Measurements from ENCODE around the gene MRM3. TPM values are rescaled to one million over a fixed set of nuclear protein-coding genes. Genes with fewer than 3 reads are reported as not detected.
"Not testable (repeated sequence)": the region's sequence is repeated elsewhere in the genome, so short reads cannot be mapped to it uniquely, and the experiment has no call there.

MRM3 gene
- total RNA-seq, 4 donors from 2014 or later: 14.6 to 22.9 (median 16.9) TPM

DNA sequence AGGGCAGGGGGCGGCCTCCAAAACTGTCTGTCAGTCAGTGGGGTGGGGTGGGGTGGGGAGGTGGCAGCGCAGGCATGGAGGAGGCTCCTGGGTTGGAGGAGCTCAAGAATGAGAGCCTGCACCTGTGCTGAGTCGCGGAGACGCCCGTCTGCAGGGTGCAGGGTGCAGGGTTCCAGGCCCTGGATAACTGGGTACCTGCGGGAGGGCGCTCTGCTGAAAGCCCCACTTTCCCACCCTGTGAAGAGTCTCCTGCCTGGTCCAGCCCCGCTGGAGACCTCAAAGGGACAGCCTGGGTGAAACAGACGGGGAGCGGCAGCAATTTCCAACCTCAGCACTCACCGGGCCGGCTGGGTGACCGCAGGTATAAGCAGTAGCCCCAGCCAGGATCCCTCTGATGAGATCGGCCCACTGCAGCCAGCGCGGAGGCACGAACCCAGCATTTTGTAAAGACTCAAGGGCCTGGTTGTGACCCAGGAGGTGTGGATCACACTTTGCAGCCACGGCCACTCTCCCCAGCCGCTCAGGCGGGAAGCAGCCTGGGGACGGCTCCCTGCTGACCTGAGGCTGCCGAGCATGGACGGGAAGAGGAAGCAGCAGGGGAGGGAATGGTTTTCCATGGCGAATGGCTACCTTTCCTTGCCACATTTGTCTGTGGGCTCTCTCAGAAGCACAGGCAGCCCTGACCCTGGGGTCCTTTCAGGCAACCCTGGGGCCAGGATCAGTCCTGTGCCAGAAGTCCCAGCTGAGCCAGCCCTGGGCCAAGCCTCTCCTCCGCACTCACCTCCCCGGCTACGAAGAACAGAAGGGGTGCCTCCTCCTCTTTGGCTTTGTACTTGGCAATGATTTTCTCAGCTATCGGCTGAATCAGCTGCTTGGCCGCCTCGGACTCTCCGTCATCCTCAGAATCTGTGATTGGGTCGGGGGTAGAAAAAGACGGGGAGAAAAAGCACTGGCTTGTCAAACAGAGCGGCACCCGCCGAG is 21.0 kb downstream of the MRM3 start:
- Histone ChIP-seq H3K4me3 (replicated peaks in 1 of 3) (no peak overlapping the region), H3K9me3 (no peaks in the 10 kb centered on the region), H3K4me1 (no peaks in the 10 kb centered on the region), H3K27ac (no peak overlapping the region), H3K27me3 (no peaks in the 10 kb centered on the region), H3K36me3 (no peaks in the 10 kb centered on the region)
- WGBS, 2 donors: 93 to 95% methylated on average over 25 to 35 of the region's 37 CpGs
- no peak for DNase-seq
- intact Hi-C loops (cut with DNase I): loop anchor here (10.0 kb wide), 1 partner anchor 72 kb away; no protein-coding TSS in a partner anchor
- TF ChIP-seq, protein P1, sequence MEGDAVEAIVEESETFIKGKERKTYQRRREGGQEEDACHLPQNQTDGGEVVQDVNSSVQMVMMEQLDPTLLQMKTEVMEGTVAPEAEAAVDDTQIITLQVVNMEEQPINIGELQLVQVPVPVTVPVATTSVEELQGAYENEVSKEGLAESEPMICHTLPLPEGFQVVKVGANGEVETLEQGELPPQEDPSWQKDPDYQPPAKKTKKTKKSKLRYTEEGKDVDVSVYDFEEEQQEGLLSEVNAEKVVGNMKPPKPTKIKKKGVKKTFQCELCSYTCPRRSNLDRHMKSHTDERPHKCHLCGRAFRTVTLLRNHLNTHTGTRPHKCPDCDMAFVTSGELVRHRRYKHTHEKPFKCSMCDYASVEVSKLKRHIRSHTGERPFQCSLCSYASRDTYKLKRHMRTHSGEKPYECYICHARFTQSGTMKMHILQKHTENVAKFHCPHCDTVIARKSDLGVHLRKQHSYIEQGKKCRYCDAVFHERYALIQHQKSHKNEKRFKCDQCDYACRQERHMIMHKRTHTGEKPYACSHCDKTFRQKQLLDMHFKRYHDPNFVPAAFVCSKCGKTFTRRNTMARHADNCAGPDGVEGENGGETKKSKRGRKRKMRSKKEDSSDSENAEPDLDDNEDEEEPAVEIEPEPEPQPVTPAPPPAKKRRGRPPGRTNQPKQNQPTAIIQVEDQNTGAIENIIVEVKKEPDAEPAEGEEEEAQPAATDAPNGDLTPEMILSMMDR (IDR thresholded peaks at IDR 0.05): no peak
- no peak for TF ChIP-seq POLR2A (IDR thresholded peaks at IDR 0.05)

DNA sequence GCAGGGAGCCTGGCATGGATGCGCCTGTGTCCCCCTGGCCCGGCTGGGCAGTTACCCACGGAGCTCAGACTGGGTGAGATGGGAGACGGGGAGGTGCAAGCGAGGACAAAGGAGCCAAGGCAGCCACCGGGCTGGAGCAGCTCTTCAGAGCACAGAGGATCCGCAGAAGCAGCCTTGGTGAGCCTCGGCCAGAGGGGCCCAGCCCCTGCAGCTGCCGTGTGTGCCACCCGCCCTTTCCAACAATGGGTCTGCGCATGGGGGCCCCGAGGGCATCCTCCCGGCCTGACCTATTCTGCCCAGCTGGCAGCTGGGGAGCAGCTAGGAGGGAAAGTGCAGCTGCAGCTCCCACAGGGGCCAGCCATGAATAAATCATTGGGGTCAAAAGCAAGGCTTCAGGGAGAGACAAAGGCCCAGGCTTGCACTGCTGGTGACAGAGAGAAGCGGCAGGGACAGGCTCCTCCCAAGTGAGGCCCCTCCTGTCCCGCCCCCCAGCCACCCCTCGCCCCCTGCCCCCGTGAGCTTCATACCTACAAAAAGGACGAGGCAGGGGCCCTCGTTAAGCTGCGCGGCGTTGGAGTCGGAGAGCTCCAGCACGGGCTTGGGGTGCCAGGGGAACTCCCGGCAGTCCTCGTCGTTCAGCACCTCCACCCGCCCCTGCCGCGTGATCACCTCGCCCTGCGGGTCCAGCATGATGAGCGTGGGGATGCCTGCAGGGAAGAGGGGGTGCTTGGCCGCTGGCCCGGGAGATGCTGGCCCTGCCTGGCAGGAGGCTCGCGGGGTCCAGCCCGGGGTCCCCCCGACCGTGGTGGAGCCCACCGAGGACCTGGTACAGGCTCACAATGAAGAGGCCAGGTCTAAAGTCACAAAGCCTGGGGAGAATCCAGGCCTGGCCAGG is 22.6 kb downstream of the MRM3 start:
- Histone ChIP-seq H3K4me1 (no peaks in the 10 kb centered on the region), H3K36me3 (no peaks in the 10 kb centered on the region), H3K27ac (no peak overlapping the region), H3K27me3 (no peaks in the 10 kb centered on the region), H3K9me3 (no peaks in the 10 kb centered on the region), H3K4me3 (replicated peaks in 1 of 3) (no peak overlapping the region)
- TF ChIP-seq POLR2A (IDR thresholded peaks at IDR 0.05): no peak
- TF ChIP-seq, protein P1 (IDR thresholded peaks at IDR 0.05): no peak
- intact Hi-C loops (cut with DNase I): loop anchor here (10.0 kb wide), 1 partner anchor 70 kb away; no protein-coding TSS in a partner anchor
- 95 to 100% methylated on average over 5 to 16 of the region's 41 CpGs for WGBS, 2 donors
- DNase-seq: no peak

DNA sequence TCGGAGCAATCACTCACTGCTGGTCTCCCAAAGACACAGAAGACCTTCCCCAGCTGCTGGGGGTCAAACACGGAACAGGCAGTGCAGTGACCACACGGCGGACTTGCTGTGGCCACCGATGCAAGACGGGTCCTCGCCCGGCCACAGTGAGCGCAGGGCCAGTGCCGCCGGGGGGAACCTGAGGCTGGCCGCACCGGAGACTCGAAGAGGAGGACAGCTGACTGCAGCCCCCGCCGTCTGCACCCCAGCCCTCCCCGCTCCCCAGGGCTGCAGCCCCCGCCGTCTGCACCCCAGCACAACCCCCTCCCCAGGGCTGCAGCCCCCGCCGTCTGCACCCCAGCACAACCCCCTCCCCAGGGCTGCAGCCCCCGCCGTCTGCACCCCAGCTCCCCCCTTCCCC is 23.7 kb downstream of the MRM3 start:
- H3K36me3 ChIP-seq: not testable (repeated sequence)

DNA sequence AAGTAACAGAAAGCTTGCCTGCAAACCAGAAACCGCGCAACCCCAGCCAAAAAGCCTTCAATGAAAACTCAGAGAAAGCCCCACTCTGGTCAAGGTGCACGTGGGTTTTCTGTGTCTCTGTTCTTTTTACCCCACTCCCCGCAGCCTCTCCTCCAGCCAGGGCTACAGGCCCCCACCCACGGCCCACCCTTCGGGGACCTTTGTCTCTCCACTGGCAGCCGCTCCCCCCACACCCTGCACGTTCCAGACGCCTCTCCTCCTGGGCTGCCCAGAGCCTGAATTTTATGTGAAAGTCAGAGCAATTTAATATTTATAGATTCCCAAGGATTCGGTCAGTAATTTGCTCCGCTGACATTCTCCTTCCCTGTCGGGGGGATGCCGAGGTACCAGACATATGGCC is 24.2 kb downstream of the MRM3 start:
- DNase-seq: no peak
- no peaks in the 10 kb centered on the region for H3K27me3 ChIP-seq
- no peak overlapping the region for H3K27ac ChIP-seq
- no peak overlapping the region for H3K4me3 ChIP-seq (replicated peaks in 1 of 3)
- intact Hi-C loops (cut with DNase I): loop anchor here (10.0 kb wide), 1 partner anchor 68 kb away; no protein-coding TSS in a partner anchor
- 87 to 90% methylated on average over 13 of the region's 13 CpGs for whole genome bisulfite sequencing, 2 donors
- no peaks in the 10 kb centered on the region for H3K9me3 ChIP-seq
- H3K36me3 ChIP-seq: no peaks in the 10 kb centered on the region
- H3K4me1 ChIP-seq: no peaks in the 10 kb centered on the region
- TF ChIP-seq, protein P1 (IDR thresholded peaks at IDR 0.05): no peak

More for the DNA sequence above, 23.7 kb downstream of the MRM3 start:
- not testable (repeated sequence) for H3K27me3 ChIP-seq; H3K27ac ChIP-seq; H3K9me3 ChIP-seq; H3K4me3 ChIP-seq (replicated peaks in 1 of 3); DNase-seq; H3K4me1 ChIP-seq
- WGBS, 2 donors: 90 to 98% methylated on average over 10 to 13 of the region's 23 CpGs
- intact Hi-C loops (cut with DNase I): loop anchor here (10.0 kb wide), 1 partner anchor 69 kb away; no protein-coding TSS in a partner anchor

DNA sequence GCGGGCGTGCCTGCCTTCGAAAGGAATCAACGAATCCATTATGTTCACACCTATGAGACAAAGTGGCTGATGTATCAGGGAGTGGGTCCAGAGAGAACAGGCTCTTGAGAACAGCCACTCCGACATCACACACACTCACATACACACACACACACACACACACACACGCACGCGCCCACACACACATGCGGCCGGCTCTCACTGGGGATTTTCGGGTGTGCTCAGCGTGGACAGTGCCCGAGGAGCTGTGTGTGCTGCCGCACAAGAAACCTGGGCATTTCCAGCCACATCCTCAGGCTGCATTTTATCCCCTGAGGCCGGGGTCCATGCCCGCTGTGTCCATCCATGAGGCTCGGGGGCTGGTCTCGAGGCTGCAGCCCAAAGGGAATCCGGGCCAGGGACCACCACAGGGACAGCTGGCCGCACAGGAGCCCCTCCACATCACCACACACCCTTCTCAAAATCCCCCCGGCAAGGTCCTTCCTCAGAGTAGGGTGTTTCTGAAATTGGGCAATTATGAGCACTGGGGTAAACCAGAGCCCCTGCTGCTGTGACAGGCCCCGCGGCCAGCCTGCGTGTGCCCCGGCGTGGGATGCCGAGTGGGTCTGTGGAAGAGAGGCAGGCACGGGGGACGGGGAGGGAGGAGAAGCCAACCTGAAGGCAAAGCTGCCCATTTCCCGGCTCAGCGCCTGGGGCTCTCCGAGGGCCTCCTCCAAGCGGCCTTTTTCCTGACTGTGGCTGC is 24.8 kb downstream of the MRM3 start:
- no peak overlapping the region for H3K27ac ChIP-seq
- H3K27me3 ChIP-seq: no peaks in the 10 kb centered on the region
- H3K36me3 ChIP-seq: no peaks in the 10 kb centered on the region
- 89 to 91% methylated on average over 23 to 30 of the region's 33 CpGs for WGBS, 2 donors
- no peaks in the 10 kb centered on the region for H3K9me3 ChIP-seq
- H3K4me3 ChIP-seq (replicated peaks in 1 of 3): no peak overlapping the region
- H3K4me1 ChIP-seq: no peaks in the 10 kb centered on the region
- TF ChIP-seq POLR2A (IDR thresholded peaks at IDR 0.05): no peak
- TF ChIP-seq, protein P1 (IDR thresholded peaks at IDR 0.05): no peak
- DNase-seq: no peak
- intact Hi-C loops (cut with DNase I): loop anchor here (10.0 kb wide), 1 partner anchor 68 kb away; no protein-coding TSS in a partner anchor

Data from thyroid gland (tissue), 4 donors.